BJ (cell line): ENCODE measurements around the gene TFRC. TPM values are rescaled to one million over a fixed set of nuclear protein-coding genes. Genes with fewer than 3 reads are reported as not detected.

Experiments
- CTCF ChIA-PET: fragments of 350-600 bp; formaldehyde crosslinking; extraction: SDS; loops from one replicate; lab custom pipeline; 2021; ENCODE audit warnings: antibody characterized with exemption, inconsistent platforms; lab: Yijun Ruan, JAX
- POLR2A ChIA-PET: fragments of 300-600 bp; sonication (Branson Sonifier 250); formaldehyde crosslinking; extraction: SDS; loops from one replicate; lab custom pipeline; 2021; ENCODE audit warnings: antibody characterized with exemption; lab: Charles Lee
- DNase-seq: peaks from one replicate; pipeline ENCODE4 v3.0.0-alpha.2; 2011; ENCODE audit warnings: low read depth
- H3K27me3 ChIP-seq: 2 replicates; pipeline ENCODE4 v1.6.0; 2011; ENCODE audit warnings: low read length; ENCODE audit not compliant: control insufficient read depth, insufficient read depth
- H3K36me3 ChIP-seq: 2 replicates; pipeline ENCODE4 v1.5.1; 2011; ENCODE audit warnings: low read length; ENCODE audit not compliant: control insufficient read depth, insufficient read depth
- H3K4me3 ChIP-seq: 2 replicates; pipeline ENCODE4 v1.5.1; 2011; ENCODE audit warnings: low read depth, mild to moderate bottlenecking, control low read depth, low read length
- polyA plus RNA-seq: library from polyadenylated mRNA; depleted of rRNA; stranded (reverse); fragments of >200 nt; gene quantifications from 2 replicates; pipeline ENCODE4 v1.2.3, GENCODE V29; 2011
- TF ChIP-seq, protein P1 (sequence below): IDR thresholded peaks from 2 replicates; pipeline ENCODE4 v1.5.1; 2011; ENCODE audit warnings: low read depth, mild to moderate bottlenecking, control low read depth, inconsistent platforms, low read length, moderate library complexity; ENCODE audit not compliant: insufficient read depth

The TFRC gene
- polyA plus RNA-seq, 1 experiment = 60.7 TPM

- DNase-seq = no peak
- Histone ChIP-seq H3K36me3 (no peaks in the 10 kb centered on the region), H3K4me3 (no peak overlapping the region), H3K27me3 (peaks cover 7% of the 10 kb centered on the region; the same call in 1 of the 2 replicates)
- TF ChIP-seq, protein P1, sequence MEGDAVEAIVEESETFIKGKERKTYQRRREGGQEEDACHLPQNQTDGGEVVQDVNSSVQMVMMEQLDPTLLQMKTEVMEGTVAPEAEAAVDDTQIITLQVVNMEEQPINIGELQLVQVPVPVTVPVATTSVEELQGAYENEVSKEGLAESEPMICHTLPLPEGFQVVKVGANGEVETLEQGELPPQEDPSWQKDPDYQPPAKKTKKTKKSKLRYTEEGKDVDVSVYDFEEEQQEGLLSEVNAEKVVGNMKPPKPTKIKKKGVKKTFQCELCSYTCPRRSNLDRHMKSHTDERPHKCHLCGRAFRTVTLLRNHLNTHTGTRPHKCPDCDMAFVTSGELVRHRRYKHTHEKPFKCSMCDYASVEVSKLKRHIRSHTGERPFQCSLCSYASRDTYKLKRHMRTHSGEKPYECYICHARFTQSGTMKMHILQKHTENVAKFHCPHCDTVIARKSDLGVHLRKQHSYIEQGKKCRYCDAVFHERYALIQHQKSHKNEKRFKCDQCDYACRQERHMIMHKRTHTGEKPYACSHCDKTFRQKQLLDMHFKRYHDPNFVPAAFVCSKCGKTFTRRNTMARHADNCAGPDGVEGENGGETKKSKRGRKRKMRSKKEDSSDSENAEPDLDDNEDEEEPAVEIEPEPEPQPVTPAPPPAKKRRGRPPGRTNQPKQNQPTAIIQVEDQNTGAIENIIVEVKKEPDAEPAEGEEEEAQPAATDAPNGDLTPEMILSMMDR = no peak
- POLR2A ChIA-PET = no interaction called here
- CTCF ChIA-PET = interaction anchor here (1.1 kb wide), 1 partner anchor 591 kb away, joined by 3 read pairs; no protein-coding TSS in a partner anchor
Observed at GRCh38 chr3:196096382-196096953, 14.6 kb upstream of the TFRC start.

- ChIA-PET POLR2A (no interaction called here), CTCF (interaction anchor here (0.9 to 1.5 kb wide), 3 partner anchors 16 to 103 kb away, joined by 3 to 4 read pairs (median 3); no protein-coding TSS in a partner anchor)
- no peak for DNase-seq
- no peaks in the 10 kb centered on the region for H3K36me3 ChIP-seq
- H3K4me3 ChIP-seq = no peak overlapping the region
- peaks cover 7% of the 10 kb centered on the region; the same call in 1 of the 2 replicates for H3K27me3 ChIP-seq
- TF ChIP-seq, protein P1 = no peak
Observed at GRCh38 chr3:196093317-196094111, 11.6 kb upstream of the TFRC start.

GRCh38 chr3:196087906-196088305, 6.0 kb upstream of the TFRC start:
- Histone ChIP-seq H3K27me3 (no peaks in the 10 kb centered on the region), H3K36me3 (no peaks in the 10 kb centered on the region), H3K4me3 (no peak overlapping the region)
- ChIA-PET CTCF (no interaction called here), POLR2A (no interaction called here)
- no peak for DNase-seq
- TF ChIP-seq, protein P1 = no peak

DNA sequence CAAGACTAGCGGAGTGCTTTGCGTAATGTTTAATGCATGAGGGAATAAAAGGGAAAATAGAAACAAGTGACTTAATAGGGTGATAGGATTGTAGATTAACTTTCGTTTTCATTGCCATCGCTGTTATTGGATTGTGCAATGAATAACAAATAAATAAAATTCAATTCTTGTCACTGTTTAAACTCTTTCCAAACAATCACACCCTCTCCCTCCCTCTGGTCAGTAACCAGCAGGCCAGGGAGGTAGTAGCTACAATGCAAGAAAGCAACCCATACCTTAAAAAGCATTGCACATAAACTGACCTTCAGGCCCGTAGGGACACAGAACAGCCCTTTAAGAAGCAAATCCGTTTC, 705 bp upstream of the TFRC start:
- POLR2A ChIA-PET = no interaction called here
- no peaks in the 10 kb centered on the region for H3K27me3 ChIP-seq
- DNase-seq = no peak
- TF ChIP-seq, protein P1 = no peak
- CTCF ChIA-PET = no interaction called here
- H3K36me3 ChIP-seq = no peaks in the 10 kb centered on the region
- no peak overlapping the region; the same call in 1 of the 2 replicates for H3K4me3 ChIP-seq
